ENCODE data around the gene STX1B.

STX1B gene

DNA sequence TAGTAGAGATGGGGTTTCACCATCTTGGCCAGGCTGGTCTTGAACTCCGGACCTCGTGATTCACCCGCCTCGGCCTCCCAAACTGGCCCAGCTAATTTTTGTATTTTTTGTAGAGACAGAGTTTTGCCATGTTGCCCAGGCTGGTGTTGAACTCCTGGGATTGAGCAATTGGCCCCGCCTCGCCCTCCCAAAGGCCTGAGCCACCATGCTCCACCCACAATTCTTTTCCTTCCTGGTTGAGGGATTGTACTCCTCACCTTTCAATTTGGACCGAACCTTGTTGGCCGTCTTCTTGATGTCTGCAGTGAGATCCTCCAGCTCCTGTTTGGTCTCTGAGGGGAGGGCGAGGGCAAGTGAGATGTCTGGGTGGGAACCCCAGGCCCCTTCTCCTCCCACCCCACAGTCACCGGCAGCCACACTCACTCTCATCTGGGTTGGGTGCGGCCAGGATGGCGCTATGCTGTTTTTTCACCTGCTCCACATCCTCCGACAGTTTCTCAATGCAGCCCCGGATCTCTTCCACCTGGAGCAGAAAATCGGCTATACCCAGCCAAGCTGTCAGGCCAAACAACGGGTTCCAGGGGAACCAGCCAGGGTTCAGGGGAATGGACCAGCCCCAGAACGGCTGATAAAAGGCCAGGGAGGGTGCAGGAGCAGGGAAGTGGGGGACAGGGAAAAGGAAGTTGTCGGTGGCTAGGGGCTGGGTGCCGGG, 9.6 kb downstream of the STX1B start:
- H3K27ac ChIP-seq (ENCODE audit: low read depth, low read length) = no peak overlapping the region
- TF ChIP-seq, protein P1, sequence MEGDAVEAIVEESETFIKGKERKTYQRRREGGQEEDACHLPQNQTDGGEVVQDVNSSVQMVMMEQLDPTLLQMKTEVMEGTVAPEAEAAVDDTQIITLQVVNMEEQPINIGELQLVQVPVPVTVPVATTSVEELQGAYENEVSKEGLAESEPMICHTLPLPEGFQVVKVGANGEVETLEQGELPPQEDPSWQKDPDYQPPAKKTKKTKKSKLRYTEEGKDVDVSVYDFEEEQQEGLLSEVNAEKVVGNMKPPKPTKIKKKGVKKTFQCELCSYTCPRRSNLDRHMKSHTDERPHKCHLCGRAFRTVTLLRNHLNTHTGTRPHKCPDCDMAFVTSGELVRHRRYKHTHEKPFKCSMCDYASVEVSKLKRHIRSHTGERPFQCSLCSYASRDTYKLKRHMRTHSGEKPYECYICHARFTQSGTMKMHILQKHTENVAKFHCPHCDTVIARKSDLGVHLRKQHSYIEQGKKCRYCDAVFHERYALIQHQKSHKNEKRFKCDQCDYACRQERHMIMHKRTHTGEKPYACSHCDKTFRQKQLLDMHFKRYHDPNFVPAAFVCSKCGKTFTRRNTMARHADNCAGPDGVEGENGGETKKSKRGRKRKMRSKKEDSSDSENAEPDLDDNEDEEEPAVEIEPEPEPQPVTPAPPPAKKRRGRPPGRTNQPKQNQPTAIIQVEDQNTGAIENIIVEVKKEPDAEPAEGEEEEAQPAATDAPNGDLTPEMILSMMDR (IDR thresholded peaks at IDR 0.05; ENCODE audit: insufficient read depth, low read length, poor library complexity, severe bottlenecking) = no peak
- no peak for TF ChIP-seq EZH2phosphoT487 (conservative IDR thresholded peaks at IDR 0.05; ENCODE audit: low read length)
- H3K9me3 ChIP-seq (ENCODE audit: insufficient read depth, low read length) = no peaks in the 10 kb centered on the region
- H3K36me3 ChIP-seq (ENCODE audit: low read length) = no peaks in the 10 kb centered on the region
- no peaks in the 10 kb centered on the region for H3F3A ChIP-seq (ENCODE audit: insufficient read depth)
- H3K4me3 ChIP-seq (ENCODE audit: insufficient read depth, low read length, poor library complexity, severe bottlenecking) = no peak overlapping the region
- no peak overlapping the region for H3K4me2 ChIP-seq (ENCODE audit: low read depth, low read length, poor library complexity, severe bottlenecking)
- H2AFZ ChIP-seq (ENCODE audit: low read depth, low read length, severe bottlenecking) = no peak overlapping the region
- no peaks in the 10 kb centered on the region for H3K79me2 ChIP-seq (ENCODE audit: insufficient read depth, low read length)
- no peak overlapping the region for H3K9ac ChIP-seq (ENCODE audit: low read length)
- H3K9me2 ChIP-seq (replicated peaks; ENCODE audit: insufficient read depth, low read length) = no peaks in the 10 kb centered on the region
- H4K20me1 ChIP-seq (ENCODE audit: low read depth, low read length) = no peaks in the 10 kb centered on the region
- H3K27me3 ChIP-seq (ENCODE audit: low read length) = no peaks in the 10 kb centered on the region

DNA sequence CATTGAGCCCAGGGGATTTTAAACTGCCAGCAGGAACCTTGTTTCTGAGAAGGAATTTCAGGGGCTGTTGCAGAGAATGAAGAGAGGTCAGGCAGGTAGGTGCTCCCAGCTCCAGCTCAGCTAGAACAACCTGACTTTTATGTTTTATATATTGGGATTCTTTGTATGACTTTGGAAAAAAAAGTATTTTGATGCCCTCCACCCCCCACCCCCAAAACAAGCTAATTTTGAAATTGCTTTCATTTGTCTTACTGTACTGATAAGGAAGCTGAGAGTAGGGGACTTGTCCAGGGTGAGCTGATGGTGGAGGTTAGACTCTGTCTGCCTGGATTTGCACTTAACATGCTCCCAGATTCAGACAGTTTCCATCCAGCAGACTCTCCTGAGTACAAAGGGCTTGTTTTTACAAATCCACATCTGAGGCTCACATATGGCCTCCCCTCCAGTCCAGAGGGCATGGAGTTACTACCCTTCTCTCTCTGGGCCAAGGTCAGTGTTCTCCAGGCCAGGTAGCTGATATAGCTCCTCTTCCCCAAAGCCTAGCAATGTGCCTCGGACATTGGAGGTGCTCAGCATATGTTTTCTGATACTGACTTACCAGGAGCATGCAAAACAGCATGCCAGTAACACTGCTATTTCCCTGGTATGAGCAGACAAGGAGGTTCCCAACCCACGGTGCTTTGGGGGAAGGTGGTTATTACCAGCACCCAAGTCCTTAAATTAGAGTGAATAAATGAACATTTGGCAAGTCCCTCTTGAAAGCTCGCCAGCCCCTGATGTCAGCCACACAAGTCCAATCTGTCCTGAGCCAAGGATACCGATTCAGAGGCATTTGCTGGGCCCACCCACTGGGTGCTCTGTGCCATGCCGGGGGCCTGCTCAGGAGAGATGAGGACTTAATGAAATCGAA, 11.3 kb downstream of the STX1B start:
- no peaks in the 10 kb centered on the region for H3K27me3 ChIP-seq (ENCODE audit: low read length)
- no peak overlapping the region for H3K4me3 ChIP-seq (ENCODE audit: insufficient read depth, low read length, poor library complexity, severe bottlenecking)
- H4K20me1 ChIP-seq (ENCODE audit: low read depth, low read length) = no peaks in the 10 kb centered on the region
- TF ChIP-seq, protein P1 (IDR thresholded peaks at IDR 0.05; ENCODE audit: insufficient read depth, low read length, poor library complexity, severe bottlenecking) = no peak
- TF ChIP-seq EZH2phosphoT487 (conservative IDR thresholded peaks at IDR 0.05; ENCODE audit: low read length) = no peak
- H3K36me3 ChIP-seq (ENCODE audit: low read length) = no peaks in the 10 kb centered on the region
- no peak overlapping the region for H3K27ac ChIP-seq (ENCODE audit: low read depth, low read length)
- H3K4me2 ChIP-seq (ENCODE audit: low read depth, low read length, poor library complexity, severe bottlenecking) = no peak overlapping the region
- H3K9me3 ChIP-seq (ENCODE audit: insufficient read depth, low read length) = no peaks in the 10 kb centered on the region
- H3F3A ChIP-seq (ENCODE audit: insufficient read depth) = no peaks in the 10 kb centered on the region
- H3K79me2 ChIP-seq (ENCODE audit: insufficient read depth, low read length) = no peaks in the 10 kb centered on the region
- no peak overlapping the region for H2AFZ ChIP-seq (ENCODE audit: low read depth, low read length, severe bottlenecking)
- H3K9ac ChIP-seq (ENCODE audit: low read length) = no peak overlapping the region
- H3K9me2 ChIP-seq (replicated peaks; ENCODE audit: insufficient read depth, low read length) = no peaks in the 10 kb centered on the region

DNA sequence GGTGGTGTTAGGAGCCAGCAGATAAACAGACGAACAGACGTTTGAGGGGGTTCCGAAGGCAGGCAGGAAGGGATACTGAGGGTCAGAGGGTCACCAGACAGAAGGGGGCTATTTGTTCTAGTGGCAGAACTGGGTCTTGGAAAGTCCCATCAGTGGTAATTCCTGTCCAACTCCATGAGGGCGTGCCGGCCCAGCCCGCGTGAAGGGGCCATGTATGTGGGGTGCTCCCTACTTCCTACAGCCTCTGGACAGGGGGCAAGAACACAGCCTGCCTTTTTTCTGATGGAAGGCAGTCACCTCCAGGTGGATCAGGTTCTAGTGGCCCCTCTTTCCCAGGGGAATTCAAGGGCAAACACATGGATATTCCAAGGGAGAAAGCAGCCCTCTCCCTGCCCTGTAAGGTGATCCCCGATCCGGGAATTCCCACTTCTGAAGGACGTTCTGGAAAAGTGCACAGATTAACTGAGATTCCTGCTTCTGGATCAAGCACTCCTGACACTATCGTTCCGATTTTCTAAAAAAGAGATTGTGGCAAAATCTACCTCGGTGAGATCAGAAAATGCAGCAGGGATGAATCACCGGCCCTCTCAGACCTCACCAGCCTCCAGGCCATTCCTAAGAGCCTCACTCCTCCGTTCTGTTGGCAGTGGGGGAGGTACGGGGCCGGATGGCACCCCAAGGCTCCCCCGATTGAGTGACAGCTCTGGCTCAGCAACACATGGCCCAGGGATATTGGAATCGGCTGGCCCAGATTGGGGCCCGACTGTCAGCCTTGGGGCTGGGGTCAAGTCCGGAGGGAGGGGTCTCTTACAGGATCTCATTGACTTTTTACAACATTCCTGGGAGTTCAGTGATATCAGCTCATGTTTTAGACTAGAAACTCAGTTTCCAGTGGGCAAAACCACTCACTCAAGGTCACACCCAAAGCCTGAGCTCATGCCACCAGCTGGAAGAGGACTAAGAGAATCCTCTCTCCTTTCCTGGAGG, 12.4 kb downstream of the STX1B start:
- TF ChIP-seq, protein P1 (IDR thresholded peaks at IDR 0.05; ENCODE audit: insufficient read depth, low read length, poor library complexity, severe bottlenecking) = no peak
- no peak for TF ChIP-seq EZH2phosphoT487 (conservative IDR thresholded peaks at IDR 0.05; ENCODE audit: low read length)
- Histone ChIP-seq H2AFZ (ENCODE audit: low read depth, low read length, severe bottlenecking) (no peak overlapping the region), H3K79me2 (ENCODE audit: insufficient read depth, low read length) (no peaks in the 10 kb centered on the region), H3F3A (ENCODE audit: insufficient read depth) (no peaks in the 10 kb centered on the region), H3K27ac (ENCODE audit: low read depth, low read length) (no peak overlapping the region), H4K20me1 (ENCODE audit: low read depth, low read length) (no peaks in the 10 kb centered on the region), H3K36me3 (ENCODE audit: low read length) (no peaks in the 10 kb centered on the region), H3K27me3 (ENCODE audit: low read length) (no peaks in the 10 kb centered on the region), H3K9me3 (ENCODE audit: insufficient read depth, low read length) (no peaks in the 10 kb centered on the region), H3K9ac (ENCODE audit: low read length) (no peak overlapping the region), H3K4me2 (ENCODE audit: low read depth, low read length, poor library complexity, severe bottlenecking) (no peak overlapping the region), H3K9me2 (replicated peaks; ENCODE audit: insufficient read depth, low read length) (no peaks in the 10 kb centered on the region), H3K4me3 (ENCODE audit: insufficient read depth, low read length, poor library complexity, severe bottlenecking) (no peak overlapping the region)

Measured in SU-DHL-6 (cell line).